22Rv1 (cell line): ENCODE data around the gene ANO2.

Experiments
- ZFX ChIP-seq: fragments of 450-650 bp; IDR thresholded peaks from 2 replicates; pipeline ENCODE4 v1.6.1; 2017; ENCODE audit warnings: antibody characterized with exemption, borderline replicate concordance
- TF ChIP-seq, protein P1 (sequence below): fragments of 450-650 bp; IDR thresholded peaks from 2 replicates; pipeline ENCODE4 v1.5.1; 2017; ENCODE audit warnings: mild to moderate bottlenecking

DNA sequence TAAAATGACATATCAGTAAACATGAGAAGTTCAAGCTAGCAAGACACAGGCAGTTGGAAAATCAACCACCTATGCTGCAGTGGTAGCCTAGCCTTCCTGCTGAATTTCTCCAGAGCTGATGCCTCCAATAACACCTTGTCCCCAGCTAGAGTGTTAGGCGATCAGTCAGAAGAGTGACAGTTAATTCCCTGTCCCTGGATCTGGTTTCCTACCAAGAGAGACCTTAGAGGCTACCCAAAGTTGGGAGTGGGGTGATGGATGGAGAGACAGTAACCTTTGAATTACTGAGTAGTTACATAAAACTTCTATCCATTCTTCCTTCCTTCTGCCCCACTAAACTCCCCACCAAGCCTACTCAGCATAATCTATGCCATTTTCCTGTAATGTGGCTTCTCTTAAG is 1.9 kb upstream of the ANO2 start:
- TF ChIP-seq, protein P1, sequence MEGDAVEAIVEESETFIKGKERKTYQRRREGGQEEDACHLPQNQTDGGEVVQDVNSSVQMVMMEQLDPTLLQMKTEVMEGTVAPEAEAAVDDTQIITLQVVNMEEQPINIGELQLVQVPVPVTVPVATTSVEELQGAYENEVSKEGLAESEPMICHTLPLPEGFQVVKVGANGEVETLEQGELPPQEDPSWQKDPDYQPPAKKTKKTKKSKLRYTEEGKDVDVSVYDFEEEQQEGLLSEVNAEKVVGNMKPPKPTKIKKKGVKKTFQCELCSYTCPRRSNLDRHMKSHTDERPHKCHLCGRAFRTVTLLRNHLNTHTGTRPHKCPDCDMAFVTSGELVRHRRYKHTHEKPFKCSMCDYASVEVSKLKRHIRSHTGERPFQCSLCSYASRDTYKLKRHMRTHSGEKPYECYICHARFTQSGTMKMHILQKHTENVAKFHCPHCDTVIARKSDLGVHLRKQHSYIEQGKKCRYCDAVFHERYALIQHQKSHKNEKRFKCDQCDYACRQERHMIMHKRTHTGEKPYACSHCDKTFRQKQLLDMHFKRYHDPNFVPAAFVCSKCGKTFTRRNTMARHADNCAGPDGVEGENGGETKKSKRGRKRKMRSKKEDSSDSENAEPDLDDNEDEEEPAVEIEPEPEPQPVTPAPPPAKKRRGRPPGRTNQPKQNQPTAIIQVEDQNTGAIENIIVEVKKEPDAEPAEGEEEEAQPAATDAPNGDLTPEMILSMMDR = no peak
- no peak for TF ChIP-seq ZFX
